Measurements from ENCODE around the gene NOTCH1.

DNA sequence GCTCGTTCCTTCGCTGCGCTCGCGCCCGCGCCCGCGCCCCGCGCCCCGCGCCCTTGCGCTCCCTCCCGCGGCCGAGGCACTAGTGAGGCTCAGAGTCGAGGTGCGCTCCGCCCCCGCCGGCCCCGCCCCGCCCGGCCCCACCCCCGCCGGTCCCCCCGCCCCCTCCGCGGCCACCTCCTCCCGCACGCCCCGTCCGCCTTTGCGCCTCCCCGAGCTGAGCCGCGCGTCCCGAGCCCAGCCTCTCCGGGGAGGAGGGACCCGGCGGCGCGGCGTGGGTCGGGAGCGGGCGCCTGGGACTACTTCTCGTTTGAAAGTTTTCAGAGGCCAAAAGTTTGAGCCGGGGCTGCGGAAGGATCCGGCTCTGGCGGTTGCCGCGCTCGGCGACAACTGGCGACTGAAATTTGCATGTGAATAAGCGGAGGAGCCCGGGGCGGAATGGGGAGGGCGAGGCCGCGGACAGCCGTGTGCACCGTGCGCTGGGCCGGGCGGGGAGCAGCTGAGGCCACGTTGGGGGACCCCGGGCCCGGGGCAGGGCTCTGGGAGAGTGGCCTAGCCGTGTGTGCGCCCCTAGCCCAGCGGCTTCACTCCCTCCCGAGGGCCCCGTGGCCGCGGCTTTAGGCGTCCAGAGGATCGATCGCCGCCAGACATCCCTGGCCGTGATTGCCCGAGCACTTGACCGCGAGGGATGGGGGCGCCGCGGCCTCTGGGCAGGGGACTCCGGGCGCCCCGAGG, at the start of gene NOTCH1:
- TF ChIP-seq POLR2AphosphoS5 (IDR thresholded peaks at IDR 0.05; ENCODE audit: low read depth, low read length) (peak; percentile 63), TAF1 (IDR thresholded peaks at IDR 0.05; ENCODE audit: borderline replicate concordance, insufficient read depth, low read length) (peak; percentile 68; the same call in 1 of the 2 replicates), SIN3A (IDR thresholded peaks at IDR 0.05; ENCODE audit: borderline replicate concordance, insufficient read depth, low read length) (peak; percentile 63; the same call in 1 of the 2 replicates), FOXP2 (optimal IDR thresholded peaks at IDR 0.05; ENCODE audit: borderline replicate concordance, extremely low read depth, extremely low read length, insufficient read depth) (no peak)
- TF ChIP-seq, protein P1, sequence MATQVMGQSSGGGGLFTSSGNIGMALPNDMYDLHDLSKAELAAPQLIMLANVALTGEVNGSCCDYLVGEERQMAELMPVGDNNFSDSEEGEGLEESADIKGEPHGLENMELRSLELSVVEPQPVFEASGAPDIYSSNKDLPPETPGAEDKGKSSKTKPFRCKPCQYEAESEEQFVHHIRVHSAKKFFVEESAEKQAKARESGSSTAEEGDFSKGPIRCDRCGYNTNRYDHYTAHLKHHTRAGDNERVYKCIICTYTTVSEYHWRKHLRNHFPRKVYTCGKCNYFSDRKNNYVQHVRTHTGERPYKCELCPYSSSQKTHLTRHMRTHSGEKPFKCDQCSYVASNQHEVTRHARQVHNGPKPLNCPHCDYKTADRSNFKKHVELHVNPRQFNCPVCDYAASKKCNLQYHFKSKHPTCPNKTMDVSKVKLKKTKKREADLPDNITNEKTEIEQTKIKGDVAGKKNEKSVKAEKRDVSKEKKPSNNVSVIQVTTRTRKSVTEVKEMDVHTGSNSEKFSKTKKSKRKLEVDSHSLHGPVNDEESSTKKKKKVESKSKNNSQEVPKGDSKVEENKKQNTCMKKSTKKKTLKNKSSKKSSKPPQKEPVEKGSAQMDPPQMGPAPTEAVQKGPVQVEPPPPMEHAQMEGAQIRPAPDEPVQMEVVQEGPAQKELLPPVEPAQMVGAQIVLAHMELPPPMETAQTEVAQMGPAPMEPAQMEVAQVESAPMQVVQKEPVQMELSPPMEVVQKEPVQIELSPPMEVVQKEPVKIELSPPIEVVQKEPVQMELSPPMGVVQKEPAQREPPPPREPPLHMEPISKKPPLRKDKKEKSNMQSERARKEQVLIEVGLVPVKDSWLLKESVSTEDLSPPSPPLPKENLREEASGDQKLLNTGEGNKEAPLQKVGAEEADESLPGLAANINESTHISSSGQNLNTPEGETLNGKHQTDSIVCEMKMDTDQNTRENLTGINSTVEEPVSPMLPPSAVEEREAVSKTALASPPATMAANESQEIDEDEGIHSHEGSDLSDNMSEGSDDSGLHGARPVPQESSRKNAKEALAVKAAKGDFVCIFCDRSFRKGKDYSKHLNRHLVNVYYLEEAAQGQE (IDR thresholded peaks at IDR 0.05; ENCODE audit: insufficient read depth in 1 of 2, low read depth in 2 of 2, low read length in 2 of 2): no peak
